H9 (cell line): ENCODE results near the gene PCGF3. TPM values are rescaled to one million over a fixed set of nuclear protein-coding genes. Genes with fewer than 3 reads are reported as not detected.
A peak's percentile ranks its signal among the peaks of the same experiment; 100 is the strongest.

ENCODE experiments used
- DNase-seq: peaks from one replicate; pipeline ENCODE4 v3.0.0-alpha.2; 2017
- H2AFZ ChIP-seq: one replicate; pipeline ENCODE4 v1.6.1; 2013; ENCODE audit warnings: mild to moderate bottlenecking, low read length, control low read depth, moderate library complexity
- H2AK5ac ChIP-seq: 2 replicates; pipeline ENCODE4 v1.6.1; 2013; ENCODE audit warnings: low read length, control low read depth, mixed read lengths; ENCODE audit not compliant: insufficient read length
- H2BK120ac ChIP-seq: one replicate; pipeline ENCODE4 v1.6.1; 2013; ENCODE audit warnings: low read depth, mild to moderate bottlenecking, low read length, control low read depth, inconsistent platforms; ENCODE audit not compliant: poor library complexity, severe bottlenecking
- H2BK12ac ChIP-seq: 2 replicates; pipeline ENCODE4 v1.6.1; 2013; ENCODE audit warnings: low read length, control low read depth, mixed read lengths, low read depth; ENCODE audit not compliant: insufficient read length
- H2BK15ac ChIP-seq: 2 replicates; pipeline ENCODE4 v1.6.1; 2013; ENCODE audit warnings: low read depth, low read length, control low read depth
- H2BK20ac ChIP-seq: one replicate; pipeline ENCODE4 v1.6.1; 2013; ENCODE audit warnings: low read depth, mild to moderate bottlenecking, low read length, control low read depth, inconsistent platforms; ENCODE audit not compliant: poor library complexity, severe bottlenecking
- H2BK5ac ChIP-seq: 2 replicates; pipeline ENCODE4 v1.6.1; 2013; ENCODE audit warnings: low read length, control low read depth, mixed read lengths; ENCODE audit not compliant: insufficient read length
- H3K14ac ChIP-seq: 2 replicates; pipeline ENCODE4 v1.6.1; 2013; ENCODE audit warnings: low read length, control low read depth; ENCODE audit not compliant: insufficient read depth
- H3K18ac ChIP-seq: 2 replicates; pipeline ENCODE4 v1.6.1; 2013; ENCODE audit warnings: low read depth, mild to moderate bottlenecking, mixed read lengths, low read length, control low read depth; ENCODE audit not compliant: insufficient read length
- H3K23ac ChIP-seq: 2 replicates; pipeline ENCODE4 v1.6.1; 2013; ENCODE audit warnings: low read length, control low read depth, mixed read lengths, low read depth; ENCODE audit not compliant: insufficient read length
- H3K23me2 ChIP-seq: 2 replicates; pipeline ENCODE4 v1.6.1; 2013; ENCODE audit warnings: low read depth, mild to moderate bottlenecking, mixed read lengths, low read length, control low read depth; ENCODE audit not compliant: insufficient read length, poor library complexity, severe bottlenecking
- H3K27ac ChIP-seq: 2 replicates; pipeline ENCODE4 v1.5.1; 2013; ENCODE audit warnings: low read length, control low read depth, mixed read lengths, low read depth; ENCODE audit not compliant: insufficient read length
- H3K27me3 ChIP-seq: 2 replicates; pipeline ENCODE4 v1.6.1; 2013; ENCODE audit warnings: low read length, control low read depth, inconsistent platforms; ENCODE audit not compliant: insufficient read depth
- H3K4ac ChIP-seq: 2 replicates; pipeline ENCODE4 v1.6.1; 2013; ENCODE audit warnings: low read depth, mild to moderate bottlenecking, control low read depth, inconsistent platforms, low read length, moderate library complexity
- H3K4me1 ChIP-seq: 2 replicates; pipeline ENCODE4 v1.6.1; 2013; ENCODE audit warnings: low read length, control low read depth, inconsistent platforms; ENCODE audit not compliant: insufficient read depth
- H3K4me2 ChIP-seq: 2 replicates; pipeline ENCODE4 v1.6.1; 2013; ENCODE audit warnings: low read length, control low read depth, mixed read lengths; ENCODE audit not compliant: insufficient read length, insufficient read depth
- H3K56ac ChIP-seq: 2 replicates; pipeline ENCODE4 v1.6.1; 2013; ENCODE audit warnings: low read depth, mild to moderate bottlenecking, mixed read lengths, low read length, control low read depth; ENCODE audit not compliant: insufficient read length
- H3K79me1 ChIP-seq: 2 replicates; pipeline ENCODE4 v1.6.1; 2013; ENCODE audit warnings: low read depth, mild to moderate bottlenecking, moderate library complexity, low read length, control low read depth, inconsistent platforms; ENCODE audit not compliant: insufficient read depth, poor library complexity, severe bottlenecking
- H3K79me2 ChIP-seq: 2 replicates; pipeline ENCODE4 v1.6.1; 2013; ENCODE audit warnings: low read length, control low read depth, inconsistent platforms; ENCODE audit not compliant: insufficient read depth
- H3K9ac ChIP-seq: 2 replicates; pipeline ENCODE4 v1.6.1; 2013; ENCODE audit warnings: low read length, control low read depth, mixed read lengths; ENCODE audit not compliant: insufficient read length; ENCODE audit errors: extremely low read depth
- H3K9me3 ChIP-seq: one replicate; pipeline ENCODE4 v1.6.1; 2013; ENCODE audit warnings: low read depth, low read length, inconsistent platforms; ENCODE audit not compliant: control insufficient read depth
- H3T11ph ChIP-seq: one replicate; pipeline ENCODE4 v1.6.1; 2013; ENCODE audit warnings: mild to moderate bottlenecking, low read length, control low read depth, inconsistent platforms
- H4K20me1 ChIP-seq: one replicate; pipeline ENCODE4 v1.6.1; 2013; ENCODE audit not compliant: control insufficient read depth, insufficient read length, insufficient read depth
- H4K5ac ChIP-seq: 2 replicates; pipeline ENCODE4 v1.6.1; 2013; ENCODE audit warnings: low read depth, mild to moderate bottlenecking, mixed read lengths, low read length, control low read depth; ENCODE audit not compliant: insufficient read length
- H4K8ac ChIP-seq: replicated peaks from 2 replicates; pipeline ENCODE4 v1.6.1; 2013; ENCODE audit warnings: low read length, control low read depth, mixed read lengths, low read depth; ENCODE audit not compliant: insufficient read length
- H4K91ac ChIP-seq: 2 replicates; pipeline ENCODE4 v1.6.1; 2013; ENCODE audit warnings: low read depth, mild to moderate bottlenecking, moderate library complexity, mixed read lengths, low read length, control low read depth; ENCODE audit not compliant: insufficient read length
- H3K27ac Mint-ChIP-seq, 3 experiments: 2 replicates in 2 of 3; 3 replicates in 1 of 3; pipeline ENCODE4 v1.8.0; 2020 to 2021; ENCODE audit warnings: mixed read lengths in 3 of 3, mild to moderate bottlenecking in 1 of 3, moderate library complexity in 1 of 3
- H3K27me3 Mint-ChIP-seq: 2 replicates; pipeline ENCODE4 v1.8.0; 2021; ENCODE audit warnings: low read depth, mild to moderate bottlenecking, moderate library complexity, mixed read lengths
- H3K36me3 Mint-ChIP-seq, 3 experiments: 2 replicates in 2 of 3; 3 replicates in 1 of 3; pipeline ENCODE4 v1.8.0; 2020 to 2021; ENCODE audit warnings: low read depth in 3 of 3, mixed read lengths in 3 of 3; ENCODE audit not compliant: insufficient read depth in 1 of 3
- H3K4me1 Mint-ChIP-seq, 2 experiments: 2 replicates each; pipeline ENCODE4 v1.8.0; 2020; ENCODE audit warnings: mixed read lengths in 2 of 2
- H3K4me3 Mint-ChIP-seq, 2 experiments: 2 replicates in 1 of 2; 3 replicates in 1 of 2; pipeline ENCODE4 v1.8.0; 2020 to 2021; ENCODE audit warnings: mild to moderate bottlenecking in 2 of 2, mixed read lengths in 2 of 2, moderate library complexity in 1 of 2
- H3K9me3 Mint-ChIP-seq, 2 experiments: 2 replicates in 1 of 2; 3 replicates in 1 of 2; pipeline ENCODE4 v1.8.0; 2020; ENCODE audit warnings: mild to moderate bottlenecking in 2 of 2, mixed read lengths in 2 of 2, moderate library complexity in 1 of 2
- CTCF ChIP-seq: fragments of 200-600 bp; sonication (generic); conservative IDR thresholded peaks from 3 replicates; pipeline ENCODE4 v1.8.0; 2021; ENCODE audit warnings: antibody characterized with exemption, mild to moderate bottlenecking
- WGBS: extraction: QIAGEN DNeasy Blood & Tissue Kit; methylation state at CpG from one replicate; pipeline ENCODE4 v1.1.7; 2013; ENCODE audit warnings: missing lambda C conversion rate, low lambda C conversion rate, mixed read lengths; ENCODE audit not compliant: insufficient read length; ENCODE audit errors: extremely low coverage; 5-methylcytosine and 5-hydroxymethylcytosine counted together
- total RNA-seq: library from RNA; stranded (reverse); gene quantifications from 2 replicates; pipeline ENCODE4 v1.2.1, GENCODE V29; 2021

PCGF3 gene
- total RNA-seq, 1 experiment from 2014 or later, result 43.1 TPM

- peaks cover 0 to 3% (median 0%) of the 10 kb centered on the region in 3 experiments; a peak in 1 of 7 replicates for H3K36me3 Mint-ChIP-seq
- Histone ChIP-seq H3K27me3 (no peaks in the 10 kb centered on the region), H3K4me1 (peaks cover 7% of the 10 kb centered on the region; the same call in 1 of the 2 replicates), H3K9me3 (no peaks in the 10 kb centered on the region), H3K23me2 (no peaks in the 10 kb centered on the region), H3K14ac (0 out of 2 replicates have a peak overlapping the region, but pooled peaks have one; percentile 44), H3K4ac (no peak overlapping the region), H3K27ac (no peak overlapping the region), H3T11ph (no peak overlapping the region), H3K4me2 (peak overlapping the region; percentile 20), H2AFZ (no peak overlapping the region), H2BK12ac (no peak overlapping the region), H2BK15ac (no peak overlapping the region), H4K20me1 (no peaks in the 10 kb centered on the region), H2AK5ac (no peak overlapping the region), H2BK5ac (no peak overlapping the region), H3K56ac (no peak overlapping the region), H3K79me2 (no peaks in the 10 kb centered on the region), H2BK120ac (no peak overlapping the region), H3K9ac (no peak overlapping the region), H3K18ac (no peak overlapping the region), H4K8ac (no peak overlapping the region), H4K91ac (no peak overlapping the region), H3K79me1 (no peaks in the 10 kb centered on the region), H3K23ac (no peak overlapping the region), H2BK20ac (no peak overlapping the region), H4K5ac (no peak overlapping the region)
- 0 out of 7 replicates have a peak overlapping the region, but pooled peaks of 1 of the 3 experiments have one; percentile 16 for H3K27ac Mint-ChIP-seq
- peak; percentile 86 for DNase-seq
- H3K4me3 Mint-ChIP-seq, result peak overlapping the region; percentile 55 to 60; a peak in 4 of 5 replicates
- no CpG with 5 or more reads among the region's 26 CpGs for WGBS
- peaks cover 6% of the 10 kb centered on the region for H3K27me3 Mint-ChIP-seq
- peaks cover 13 to 43% of the 10 kb centered on the region in 2 experiments for H3K4me1 Mint-ChIP-seq
- H3K9me3 Mint-ChIP-seq, result no peaks in the 10 kb centered on the region; a peak in 1 of 5 replicates
- TF ChIP-seq CTCF, result no peak
These were observed 17.4 kb upstream of the PCGF3 start for GRCh38 chr4:687971-688853.
